ENCODE measurements around the gene WDR27. TPM values are rescaled to one million over a fixed set of nuclear protein-coding genes. Genes with fewer than 3 reads are reported as not detected.

WDR27 gene
- polyA plus RNA-seq, 3 donors: 0.95 to 20.5 (median 2.0) TPM

DNA sequence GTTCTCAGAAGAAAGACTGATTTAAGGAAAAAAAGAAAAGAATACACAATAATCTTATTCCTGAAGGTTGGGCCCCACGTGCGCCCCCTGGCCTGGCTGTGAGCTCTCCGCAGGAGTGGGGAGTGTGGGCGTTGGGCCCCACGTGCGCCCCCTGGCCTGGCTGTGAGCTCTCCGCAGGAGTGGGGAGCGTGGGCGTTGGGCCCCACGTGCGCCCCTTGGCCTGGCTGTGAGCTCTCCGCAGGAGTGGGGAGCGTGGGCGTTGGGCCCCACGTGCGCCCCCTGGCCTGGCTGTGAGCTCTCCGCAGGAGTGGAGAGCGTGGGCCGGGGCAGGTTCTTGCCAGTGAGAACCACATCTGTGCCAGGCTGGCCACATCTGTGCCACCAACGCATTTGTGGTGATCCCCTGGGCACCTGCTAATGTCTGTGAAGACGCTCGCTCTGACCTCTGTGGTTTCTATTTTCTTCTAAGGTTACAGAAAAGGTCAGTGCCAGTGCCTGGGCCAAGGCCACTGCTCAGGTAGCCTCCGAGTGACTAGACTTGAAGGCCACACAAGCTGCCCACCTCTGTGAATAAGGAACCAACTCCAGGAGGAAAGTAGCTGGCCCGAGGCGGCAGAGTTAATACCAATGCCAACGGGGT is 41.0 kb downstream of the WDR27 start:
- H3K9ac ChIP-seq (ENCODE audit: insufficient read depth, low read length, poor library complexity, severe bottlenecking): no peak overlapping the region
- no peak overlapping the region for H2AFZ ChIP-seq (ENCODE audit: insufficient read depth, low read depth, low read length, poor library complexity, severe bottlenecking)
- Mint-ChIP-seq H3K27me3 (ENCODE audit: low read depth in 3 of 3) (peaks cover 0 to 6% (median 5%) of the 10 kb centered on the region in 3 donors), H3K36me3 (peaks cover 30 to 39% of the 10 kb centered on the region in 2 donors), H3K27ac (no peak overlapping the region), H3K9me3 (peaks cover 0 to 3% (median 0%) of the 10 kb centered on the region in 7 donors), H3K4me1 (peaks cover 2% of the 10 kb centered on the region), H3K4me3 (no peak overlapping the region)
- no peaks in the 10 kb centered on the region for H3K79me2 ChIP-seq (ENCODE audit: insufficient read depth, low read length)
- no peak overlapping the region for H3K4me3 ChIP-seq (replicated peaks in 1 of 3; ENCODE audit: low read depth in 2 of 3, low read length in 3 of 3)
- TF ChIP-seq, protein P1, sequence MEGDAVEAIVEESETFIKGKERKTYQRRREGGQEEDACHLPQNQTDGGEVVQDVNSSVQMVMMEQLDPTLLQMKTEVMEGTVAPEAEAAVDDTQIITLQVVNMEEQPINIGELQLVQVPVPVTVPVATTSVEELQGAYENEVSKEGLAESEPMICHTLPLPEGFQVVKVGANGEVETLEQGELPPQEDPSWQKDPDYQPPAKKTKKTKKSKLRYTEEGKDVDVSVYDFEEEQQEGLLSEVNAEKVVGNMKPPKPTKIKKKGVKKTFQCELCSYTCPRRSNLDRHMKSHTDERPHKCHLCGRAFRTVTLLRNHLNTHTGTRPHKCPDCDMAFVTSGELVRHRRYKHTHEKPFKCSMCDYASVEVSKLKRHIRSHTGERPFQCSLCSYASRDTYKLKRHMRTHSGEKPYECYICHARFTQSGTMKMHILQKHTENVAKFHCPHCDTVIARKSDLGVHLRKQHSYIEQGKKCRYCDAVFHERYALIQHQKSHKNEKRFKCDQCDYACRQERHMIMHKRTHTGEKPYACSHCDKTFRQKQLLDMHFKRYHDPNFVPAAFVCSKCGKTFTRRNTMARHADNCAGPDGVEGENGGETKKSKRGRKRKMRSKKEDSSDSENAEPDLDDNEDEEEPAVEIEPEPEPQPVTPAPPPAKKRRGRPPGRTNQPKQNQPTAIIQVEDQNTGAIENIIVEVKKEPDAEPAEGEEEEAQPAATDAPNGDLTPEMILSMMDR (IDR thresholded peaks at IDR 0.05): no peak
- peaks cover 0 to 28% of the 10 kb centered on the region in 2 donors for H3K36me3 ChIP-seq (replicated peaks in 1 of 2; ENCODE audit: control insufficient read depth in 1 of 2, insufficient read depth in 2 of 2, low read length in 2 of 2)
- no peak overlapping the region for H3K27ac ChIP-seq (ENCODE audit: low read depth in 1 of 2, low read length in 2 of 2)
- no peaks in the 10 kb centered on the region for H3K4me1 ChIP-seq (ENCODE audit: control insufficient read depth in 1 of 2, insufficient read depth in 2 of 2, low read length in 2 of 2)
- no peaks in the 10 kb centered on the region for H3K9me3 ChIP-seq (replicated peaks in 1 of 2; ENCODE audit: control insufficient read depth in 1 of 2, insufficient read depth in 1 of 2, low read length in 2 of 2)
- no peaks in the 10 kb centered on the region for H3K27me3 ChIP-seq (ENCODE audit: control insufficient read depth in 2 of 2, insufficient read depth in 2 of 2, low read length in 2 of 2)
- no peaks in the 10 kb centered on the region for H4K20me1 ChIP-seq (ENCODE audit: insufficient read depth, low read length)
- intact Hi-C loops (cut with micrococcal nuclease): no loop called here
- no peak overlapping the region for H3K4me2 ChIP-seq (replicated peaks; ENCODE audit: extremely low read depth, low read length, poor library complexity, severe bottlenecking)
- WGBS (ENCODE audit: insufficient coverage): 99% methylated on average over 14 of the region's 26 CpGs
- DNase-seq: no peak

DNA sequence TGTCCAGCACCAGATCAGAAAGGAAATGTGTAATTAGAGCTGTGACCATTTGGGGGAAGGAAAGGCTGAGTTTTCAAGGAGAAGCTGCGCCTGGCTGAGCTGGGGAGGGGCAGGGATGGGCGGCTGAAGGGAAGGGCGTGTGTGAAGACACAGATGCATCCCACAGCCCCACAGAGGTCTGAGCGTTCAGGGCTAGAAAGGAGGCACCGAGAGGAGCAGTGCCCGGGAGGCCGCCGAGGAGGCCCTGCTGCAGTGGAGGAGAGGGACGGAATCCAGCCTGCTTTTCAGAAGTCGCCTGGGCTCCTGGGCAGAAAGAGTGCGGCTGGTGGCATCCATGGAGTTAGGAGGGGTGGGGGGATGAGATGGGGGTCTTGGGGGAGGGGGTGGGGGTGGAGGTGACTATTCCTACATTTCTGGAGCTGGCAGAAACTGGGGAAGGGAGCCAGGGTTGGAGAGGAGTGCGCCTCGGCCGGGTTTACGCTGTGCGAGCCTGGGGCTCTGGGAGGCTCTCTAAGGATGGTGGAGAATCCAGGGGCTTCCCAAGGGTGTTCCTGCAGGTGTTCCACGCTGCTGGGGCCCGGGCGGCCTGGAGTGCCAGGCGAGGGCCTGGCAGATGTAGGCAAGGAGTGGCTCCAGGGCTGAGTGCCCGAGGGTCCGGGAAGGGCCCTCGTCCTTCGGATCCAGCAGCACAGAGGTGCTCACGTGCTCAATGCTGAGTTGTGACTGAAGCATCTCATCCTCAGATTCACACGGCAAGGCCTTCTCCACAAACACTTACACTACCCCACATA is 41.8 kb downstream of the WDR27 start:
- 95% methylated on average over 19 of the region's 26 CpGs for WGBS (ENCODE audit: insufficient coverage)
- no peak overlapping the region for H3K9ac ChIP-seq (ENCODE audit: insufficient read depth, low read length, poor library complexity, severe bottlenecking)
- no peak overlapping the region for H3K4me3 ChIP-seq (replicated peaks in 1 of 3; ENCODE audit: low read depth in 2 of 3, low read length in 3 of 3)
- no peaks in the 10 kb centered on the region for H4K20me1 ChIP-seq (ENCODE audit: insufficient read depth, low read length)
- Mint-ChIP-seq H3K27me3 (ENCODE audit: low read depth in 3 of 3) (peaks cover 0 to 6% (median 5%) of the 10 kb centered on the region in 3 donors), H3K4me1 (peaks cover 8% of the 10 kb centered on the region), H3K27ac (no peak overlapping the region), H3K9me3 (peaks cover 0 to 7% (median 0%) of the 10 kb centered on the region in 7 donors), H3K36me3 (peaks cover 30 to 36% of the 10 kb centered on the region in 2 donors), H3K4me3 (no peak overlapping the region)
- H3K79me2 ChIP-seq (ENCODE audit: insufficient read depth, low read length): no peaks in the 10 kb centered on the region
- H2AFZ ChIP-seq (ENCODE audit: insufficient read depth, low read depth, low read length, poor library complexity, severe bottlenecking): no peak overlapping the region
- peaks cover 0 to 6% of the 10 kb centered on the region in 2 donors for H3K4me1 ChIP-seq (ENCODE audit: control insufficient read depth in 1 of 2, insufficient read depth in 2 of 2, low read length in 2 of 2)
- H3K36me3 ChIP-seq (replicated peaks in 1 of 2; ENCODE audit: control insufficient read depth in 1 of 2, insufficient read depth in 2 of 2, low read length in 2 of 2): peaks cover 0 to 28% of the 10 kb centered on the region in 2 donors
- no peaks in the 10 kb centered on the region for H3K27me3 ChIP-seq (ENCODE audit: control insufficient read depth in 2 of 2, insufficient read depth in 2 of 2, low read length in 2 of 2)
- no peak for DNase-seq
- no peak overlapping the region for H3K27ac ChIP-seq (ENCODE audit: low read depth in 1 of 2, low read length in 2 of 2)
- H3K9me3 ChIP-seq (replicated peaks in 1 of 2; ENCODE audit: control insufficient read depth in 1 of 2, insufficient read depth in 1 of 2, low read length in 2 of 2): no peaks in the 10 kb centered on the region
- no peak overlapping the region for H3K4me2 ChIP-seq (replicated peaks; ENCODE audit: extremely low read depth, low read length, poor library complexity, severe bottlenecking)
- intact Hi-C loops (cut with micrococcal nuclease): no loop called here
- TF ChIP-seq, protein P1 (IDR thresholded peaks at IDR 0.05): no peak

Measured in CD14-positive monocyte (primary cell).